ENCODE data around the gene THSD4.

The THSD4 gene

GRCh38 chr15:71329497-71330260 is 214.4 kb downstream of the THSD4 start:
- H3K27me3 ChIP-seq (ENCODE audit: insufficient read depth, low read depth): no peaks in the 10 kb centered on the region
- H3K4me1 ChIP-seq (ENCODE audit: low read depth, poor library complexity, severe bottlenecking): no peaks in the 10 kb centered on the region
- no peak overlapping the region for H3K9ac ChIP-seq
- no peaks in the 10 kb centered on the region for H3K36me3 ChIP-seq (ENCODE audit: insufficient read depth)
- H3K4me3 ChIP-seq (IDR thresholded peaks at IDR 0.05; ENCODE audit: insufficient read depth, low read depth, low read length): no peak overlapping the region
- TF ChIP-seq CTCF (conservative IDR thresholded peaks at IDR 0.05; ENCODE audit: low read depth, low read length): no peak
- H3K79me2 ChIP-seq (ENCODE audit: insufficient read depth, low read depth): no peaks in the 10 kb centered on the region
- no peaks in the 10 kb centered on the region for H4K20me1 ChIP-seq (ENCODE audit: insufficient read depth)
- no peak overlapping the region for H3K27ac ChIP-seq
- no peak overlapping the region for H2AFZ ChIP-seq (ENCODE audit: low read depth)
- H3K4me2 ChIP-seq: no peak overlapping the region

- TF ChIP-seq CTCF (conservative IDR thresholded peaks at IDR 0.05; ENCODE audit: low read depth, low read length): no peak
- no peaks in the 10 kb centered on the region for H3K79me2 ChIP-seq (ENCODE audit: insufficient read depth, low read depth)
- H4K20me1 ChIP-seq (ENCODE audit: insufficient read depth): no peaks in the 10 kb centered on the region
- no peak overlapping the region for H3K27ac ChIP-seq
- H3K4me3 ChIP-seq (IDR thresholded peaks at IDR 0.05; ENCODE audit: insufficient read depth, low read depth, low read length): no peak overlapping the region
- H3K4me1 ChIP-seq (ENCODE audit: low read depth, poor library complexity, severe bottlenecking): no peaks in the 10 kb centered on the region
- no peaks in the 10 kb centered on the region for H3K36me3 ChIP-seq (ENCODE audit: insufficient read depth)
- H3K4me2 ChIP-seq: no peak overlapping the region
- H3K9ac ChIP-seq: no peak overlapping the region
- no peak overlapping the region for H2AFZ ChIP-seq (ENCODE audit: low read depth)
- no peaks in the 10 kb centered on the region for H3K27me3 ChIP-seq (ENCODE audit: insufficient read depth, low read depth)
These were observed 215.4 kb downstream of the THSD4 start for GRCh38 chr15:71330638-71331162.

- Histone ChIP-seq H3K4me1 (ENCODE audit: low read depth, poor library complexity, severe bottlenecking) (no peaks in the 10 kb centered on the region), H3K4me2 (no peak overlapping the region), H3K27me3 (ENCODE audit: insufficient read depth, low read depth) (no peaks in the 10 kb centered on the region), H3K4me3 (IDR thresholded peaks at IDR 0.05; ENCODE audit: insufficient read depth, low read depth, low read length) (no peak overlapping the region), H2AFZ (ENCODE audit: low read depth) (no peak overlapping the region), H3K9ac (no peak overlapping the region), H3K36me3 (ENCODE audit: insufficient read depth) (no peaks in the 10 kb centered on the region), H3K27ac (no peak overlapping the region), H3K79me2 (ENCODE audit: insufficient read depth, low read depth) (no peaks in the 10 kb centered on the region), H4K20me1 (ENCODE audit: insufficient read depth) (no peaks in the 10 kb centered on the region)
- TF ChIP-seq CTCF (conservative IDR thresholded peaks at IDR 0.05; ENCODE audit: low read depth, low read length): no peak
These were observed 215.9 kb downstream of the THSD4 start for GRCh38 chr15:71331173-71331572.

- H3K79me2 ChIP-seq (ENCODE audit: insufficient read depth, low read depth): no peaks in the 10 kb centered on the region
- H3K27me3 ChIP-seq (ENCODE audit: insufficient read depth, low read depth): no peaks in the 10 kb centered on the region
- no peaks in the 10 kb centered on the region for H3K36me3 ChIP-seq (ENCODE audit: insufficient read depth)
- no peak overlapping the region for H3K9ac ChIP-seq
- H3K4me3 ChIP-seq (IDR thresholded peaks at IDR 0.05; ENCODE audit: insufficient read depth, low read depth, low read length): no peak overlapping the region
- no peak overlapping the region for H2AFZ ChIP-seq (ENCODE audit: low read depth)
- H3K4me1 ChIP-seq (ENCODE audit: low read depth, poor library complexity, severe bottlenecking): no peaks in the 10 kb centered on the region
- H4K20me1 ChIP-seq (ENCODE audit: insufficient read depth): no peaks in the 10 kb centered on the region
- TF ChIP-seq CTCF (conservative IDR thresholded peaks at IDR 0.05; ENCODE audit: low read depth, low read length): no peak
- no peak overlapping the region for H3K27ac ChIP-seq
- no peak overlapping the region for H3K4me2 ChIP-seq
These were observed 217.2 kb downstream of the THSD4 start for GRCh38 chr15:71332431-71333004.
